Measurements from ENCODE around the gene IGSF3. TPM values are rescaled to one million over a fixed set of nuclear protein-coding genes. Genes with fewer than 3 reads are reported as not detected.

The IGSF3 gene
- polyA plus RNA-seq, 3 donors: 0.07 to 0.12 TPM; not detected in 1

- Histone ChIP-seq H3K4me3 (replicated peaks in 1 of 3; ENCODE audit: low read depth in 2 of 3, low read length in 3 of 3) (no peak overlapping the region), H3K79me2 (ENCODE audit: insufficient read depth, low read length) (no peaks in the 10 kb centered on the region), H3K9me3 (replicated peaks in 1 of 2; ENCODE audit: control insufficient read depth in 1 of 2, insufficient read depth in 1 of 2, low read length in 2 of 2) (no peaks in the 10 kb centered on the region), H3K27me3 (ENCODE audit: control insufficient read depth in 2 of 2, insufficient read depth in 2 of 2, low read length in 2 of 2) (peaks cover 27 to 54% of the 10 kb centered on the region in 2 donors), H4K20me1 (ENCODE audit: insufficient read depth, low read length) (no peaks in the 10 kb centered on the region), H3K36me3 (replicated peaks in 1 of 2; ENCODE audit: control insufficient read depth in 1 of 2, insufficient read depth in 2 of 2, low read length in 2 of 2) (no peaks in the 10 kb centered on the region), H3K9ac (ENCODE audit: insufficient read depth, low read length, poor library complexity, severe bottlenecking) (no peak overlapping the region), H2AFZ (ENCODE audit: insufficient read depth, low read depth, low read length, poor library complexity, severe bottlenecking) (no peak overlapping the region), H3K4me2 (replicated peaks; ENCODE audit: extremely low read depth, low read length, poor library complexity, severe bottlenecking) (no peak overlapping the region), H3K4me1 (ENCODE audit: control insufficient read depth in 1 of 2, insufficient read depth in 2 of 2, low read length in 2 of 2) (peaks cover 16 to 22% of the 10 kb centered on the region in 2 donors), H3K27ac (ENCODE audit: low read depth in 1 of 2, low read length in 2 of 2) (no peak overlapping the region)
- peaks cover 20% of the 10 kb centered on the region for H3K4me1 Mint-ChIP-seq
- TF ChIP-seq CTCF (IDR thresholded peaks at IDR 0.05): no peak
- H3K27ac Mint-ChIP-seq: no peak overlapping the region
- peak overlapping the region in 1 of 2 donors; percentile 49 for H3K4me3 Mint-ChIP-seq
- H3K27me3 Mint-ChIP-seq (ENCODE audit: low read depth in 3 of 3): peaks cover 54 to 59% (median 55%) of the 10 kb centered on the region in 3 donors
- peaks cover 0 to 18% (median 5%) of the 10 kb centered on the region in 7 donors for H3K9me3 Mint-ChIP-seq
- intact Hi-C loops (cut with micrococcal nuclease): loop anchor here in 1 of 2 donors (10.0 kb wide), 1 partner anchor 90 kb away; the partner anchor contains the start of gene CD58
- WGBS (ENCODE audit: insufficient coverage): 100% methylated on average over 2 of the region's 4 CpGs
- no peak for DNase-seq
- peaks cover 6 to 13% of the 10 kb centered on the region in 2 donors for H3K36me3 Mint-ChIP-seq
Measured at GRCh38 chr1:116664978-116665371, 2.6 kb downstream of the IGSF3 start.

DNA sequence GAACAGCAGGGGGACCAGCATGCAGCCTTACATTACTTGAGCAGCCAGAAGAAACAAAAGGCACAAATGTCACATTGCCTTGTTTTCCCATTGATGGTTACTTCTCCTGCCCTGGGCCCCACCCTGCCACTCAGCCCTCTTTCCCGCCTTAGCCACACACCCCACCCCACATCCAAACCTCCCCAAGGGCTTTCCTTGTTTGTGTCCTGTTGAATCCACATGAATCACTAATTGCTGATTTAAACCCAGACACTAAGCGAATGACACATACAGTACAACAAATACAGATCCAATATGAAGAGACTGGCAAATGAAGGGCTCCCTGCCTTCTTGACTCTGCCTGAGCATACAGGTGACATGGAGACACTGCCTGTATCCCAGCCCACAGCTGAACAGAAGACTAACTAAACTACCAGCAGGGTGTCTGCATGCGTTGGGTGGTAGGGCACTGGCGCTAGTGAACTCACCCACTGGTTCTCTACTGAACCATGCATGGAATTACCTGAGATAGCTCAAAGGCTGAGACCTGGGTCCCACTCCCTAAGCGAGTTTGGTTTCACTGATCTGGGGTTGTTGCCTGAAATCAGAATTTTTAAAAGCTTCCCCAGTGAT, 3.1 kb downstream of the IGSF3 start:
- intact Hi-C loops (cut with micrococcal nuclease): loop anchor here in 1 of 2 donors (10.0 kb wide), 1 partner anchor 90 kb away; the partner anchor contains the start of gene CD58
- no peaks in the 10 kb centered on the region for H3K9me3 ChIP-seq (replicated peaks in 1 of 2; ENCODE audit: control insufficient read depth in 1 of 2, insufficient read depth in 1 of 2, low read length in 2 of 2)
- no peaks in the 10 kb centered on the region for H4K20me1 ChIP-seq (ENCODE audit: insufficient read depth, low read length)
- H3K27ac Mint-ChIP-seq: no peak overlapping the region
- H3K9me3 Mint-ChIP-seq: peaks cover 0 to 18% (median 5%) of the 10 kb centered on the region in 7 donors
- H3K36me3 ChIP-seq (replicated peaks in 1 of 2; ENCODE audit: control insufficient read depth in 1 of 2, insufficient read depth in 2 of 2, low read length in 2 of 2): no peaks in the 10 kb centered on the region
- H3K36me3 Mint-ChIP-seq: peaks cover 6 to 13% of the 10 kb centered on the region in 2 donors
- H2AFZ ChIP-seq (ENCODE audit: insufficient read depth, low read depth, low read length, poor library complexity, severe bottlenecking): no peak overlapping the region
- DNase-seq: no peak
- no peak overlapping the region for H3K27ac ChIP-seq (ENCODE audit: low read depth in 1 of 2, low read length in 2 of 2)
- H3K4me3 ChIP-seq (replicated peaks in 1 of 3; ENCODE audit: low read depth in 2 of 3, low read length in 3 of 3): no peak overlapping the region
- peaks cover 20% of the 10 kb centered on the region for H3K4me1 Mint-ChIP-seq
- H3K4me1 ChIP-seq (ENCODE audit: control insufficient read depth in 1 of 2, insufficient read depth in 2 of 2, low read length in 2 of 2): peaks cover 16 to 22% of the 10 kb centered on the region in 2 donors
- peaks cover 27 to 54% of the 10 kb centered on the region in 2 donors for H3K27me3 ChIP-seq (ENCODE audit: control insufficient read depth in 2 of 2, insufficient read depth in 2 of 2, low read length in 2 of 2)
- no peaks in the 10 kb centered on the region for H3K79me2 ChIP-seq (ENCODE audit: insufficient read depth, low read length)
- 98% methylated on average over 3 of the region's 5 CpGs for WGBS (ENCODE audit: insufficient coverage)
- no peak overlapping the region for H3K9ac ChIP-seq (ENCODE audit: insufficient read depth, low read length, poor library complexity, severe bottlenecking)
- H3K4me2 ChIP-seq (replicated peaks; ENCODE audit: extremely low read depth, low read length, poor library complexity, severe bottlenecking): no peak overlapping the region
- H3K27me3 Mint-ChIP-seq (ENCODE audit: low read depth in 3 of 3): peaks cover 51 to 60% (median 53%) of the 10 kb centered on the region in 3 donors
- H3K4me3 Mint-ChIP-seq: peak overlapping the region in 1 of 2 donors; percentile 11
- TF ChIP-seq CTCF (IDR thresholded peaks at IDR 0.05): no peak
